Ramos (cell line): ENCODE measurements around the gene C9orf78.

Experiments used
- in situ Hi-C: fragments of 300-500 bp; cut with MboI; formaldehyde crosslinking; loops from one replicate; pipeline ENCODE4 v1.14.3; 2022; ENCODE audit warnings: low sequenced_read_pairs; ENCODE audit not compliant: unreplicated experiment

C9orf78 gene

GRCh38 chr9:129868872-129869486 is 33.9 kb upstream of the C9orf78 start:
- in situ Hi-C loops: no loop called here

- in situ Hi-C loops: no loop called here
These were observed 33.2 kb upstream of the C9orf78 start for GRCh38 chr9:129868023-129868871.

DNA sequence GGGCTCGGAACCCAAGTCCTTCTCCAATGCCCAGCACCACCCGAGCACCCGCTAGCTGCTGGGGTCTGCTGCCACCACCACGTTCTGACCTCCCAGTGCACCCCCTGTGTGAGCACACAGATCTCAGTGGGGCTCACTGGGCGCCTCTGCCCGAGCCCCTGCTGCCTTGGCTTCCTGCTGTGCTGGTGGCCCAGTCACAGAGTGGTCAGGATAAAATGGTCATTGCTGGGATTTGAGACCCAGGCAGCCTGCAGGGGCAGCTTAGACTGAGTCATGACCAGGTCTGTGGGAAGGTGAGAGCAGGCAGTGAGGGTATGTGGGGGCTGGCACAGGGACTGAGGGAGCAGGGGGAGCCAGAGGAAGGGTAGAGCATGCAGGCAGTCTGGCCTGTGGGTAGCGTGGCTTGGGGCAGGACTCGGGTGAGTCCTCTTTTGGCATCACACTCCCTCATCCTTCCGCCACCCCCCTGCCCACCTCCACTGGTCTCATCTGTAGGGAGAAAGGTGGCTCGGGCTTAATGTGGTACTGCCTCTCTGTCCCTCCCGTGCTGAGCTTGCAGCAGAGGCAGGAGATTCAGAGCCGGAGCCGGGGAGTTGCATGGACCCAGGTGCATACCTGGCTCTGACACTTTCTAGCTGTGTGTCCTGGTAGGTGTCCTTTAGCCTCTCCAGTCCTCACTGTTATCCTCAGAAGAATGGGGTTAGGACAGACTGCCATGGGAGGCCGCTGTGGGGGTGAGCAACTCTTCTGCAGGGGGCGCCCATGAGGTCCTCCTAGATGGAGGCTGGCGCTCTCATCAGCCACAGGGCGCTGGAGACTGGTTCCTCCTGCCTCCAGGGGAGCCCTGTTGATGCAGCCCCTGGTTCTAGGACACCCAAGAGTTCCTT is 32.3 kb upstream of the C9orf78 start:
- in situ Hi-C loops: no loop called here

GRCh38 chr9:129866394-129867135 is 31.5 kb upstream of the C9orf78 start:
- in situ Hi-C loops: no loop called here

DNA sequence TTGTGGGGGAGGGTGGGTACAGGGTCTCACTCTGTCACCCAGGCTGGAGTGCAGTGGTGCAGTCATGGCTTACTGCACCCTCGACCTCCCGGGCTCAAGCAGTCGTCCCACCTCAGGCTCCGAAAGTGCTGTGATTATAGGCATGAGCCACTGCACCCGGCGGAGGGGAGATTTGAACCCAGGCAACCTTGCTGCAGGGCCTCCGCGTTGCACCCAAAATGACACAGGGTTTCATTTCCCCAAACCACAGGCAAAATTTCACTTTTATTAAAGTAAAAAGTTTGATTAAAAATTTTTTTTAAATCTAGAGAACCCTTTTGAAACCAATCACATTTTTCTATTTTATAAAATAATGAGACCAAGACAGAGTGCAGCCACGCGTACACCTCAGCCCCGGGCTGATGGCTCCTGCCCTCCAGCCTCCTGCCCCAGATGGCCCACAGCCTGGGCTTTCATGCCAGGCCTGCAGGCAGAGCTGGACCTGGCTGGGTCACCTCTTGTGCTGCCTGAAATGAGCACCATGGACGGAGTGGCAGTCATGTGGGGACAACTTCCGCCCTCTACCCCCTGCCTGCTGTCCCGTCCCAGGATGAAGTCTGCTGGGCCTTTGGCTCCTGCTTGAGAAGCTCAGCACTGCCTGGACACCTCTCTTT is 30.7 kb upstream of the C9orf78 start:
- in situ Hi-C loops: no loop called here

DNA sequence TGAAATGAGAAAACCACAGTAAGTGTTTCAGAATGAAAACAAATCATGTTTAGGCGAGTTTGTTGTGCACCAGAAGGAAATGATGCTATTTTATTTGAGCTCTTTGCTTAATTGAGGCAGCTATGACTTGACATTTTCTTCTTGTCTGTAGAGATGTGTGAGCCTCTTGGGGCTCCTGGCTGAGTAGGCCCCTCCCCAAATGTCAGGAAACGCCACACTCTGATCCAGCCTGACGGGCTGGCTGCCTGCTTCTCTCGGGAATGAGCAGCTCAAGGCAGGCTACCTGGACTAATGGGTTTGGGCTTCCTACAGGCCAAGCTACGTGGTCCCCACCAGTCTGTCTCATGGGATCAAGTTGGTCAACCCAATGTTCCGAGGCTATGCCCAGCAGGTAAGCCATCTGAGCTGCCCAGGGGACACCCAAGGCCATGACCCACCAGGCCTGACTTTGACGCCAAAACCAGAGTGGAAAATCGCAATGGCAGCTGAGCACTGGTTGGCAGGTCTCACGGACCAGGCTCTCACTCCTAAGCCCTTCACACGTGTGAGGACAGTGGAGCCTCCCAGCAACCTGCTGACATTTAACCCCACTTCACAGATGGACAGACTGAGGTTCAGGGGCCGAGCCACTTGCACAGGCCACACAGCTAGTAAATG is 30.0 kb upstream of the C9orf78 start:
- in situ Hi-C loops: no loop called here

DNA sequence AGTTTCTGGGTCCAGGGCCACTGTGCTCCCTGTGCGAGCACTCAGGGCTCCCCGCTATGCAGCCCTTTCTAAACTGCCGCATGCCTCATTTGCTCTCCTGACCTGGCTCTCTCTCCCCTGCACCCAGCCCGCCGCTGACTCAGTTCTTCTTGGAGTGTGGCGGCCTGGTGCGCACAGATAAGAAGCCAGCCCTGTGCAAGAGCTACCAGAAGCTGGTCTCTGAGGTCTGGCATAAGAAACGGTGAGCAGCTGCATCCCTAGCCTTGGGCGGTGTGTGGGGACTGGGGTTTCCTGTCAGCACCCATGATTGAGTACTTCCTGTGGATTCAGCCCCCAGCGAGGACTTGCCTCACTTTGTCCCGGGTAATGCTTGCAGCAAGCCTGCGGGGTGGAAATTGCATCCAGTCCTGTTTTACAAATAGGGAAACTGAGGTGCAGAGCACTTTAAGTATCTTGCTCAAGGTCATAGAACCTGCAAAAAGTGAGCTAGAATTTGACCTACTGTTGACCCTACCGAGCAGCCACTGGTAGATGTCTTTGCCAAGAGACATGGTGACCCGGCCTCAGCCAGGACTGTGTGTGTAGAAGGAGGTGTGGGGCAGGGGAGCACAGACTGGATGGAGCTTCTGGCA is 28.1 kb upstream of the C9orf78 start:
- in situ Hi-C loops: no loop called here

DNA sequence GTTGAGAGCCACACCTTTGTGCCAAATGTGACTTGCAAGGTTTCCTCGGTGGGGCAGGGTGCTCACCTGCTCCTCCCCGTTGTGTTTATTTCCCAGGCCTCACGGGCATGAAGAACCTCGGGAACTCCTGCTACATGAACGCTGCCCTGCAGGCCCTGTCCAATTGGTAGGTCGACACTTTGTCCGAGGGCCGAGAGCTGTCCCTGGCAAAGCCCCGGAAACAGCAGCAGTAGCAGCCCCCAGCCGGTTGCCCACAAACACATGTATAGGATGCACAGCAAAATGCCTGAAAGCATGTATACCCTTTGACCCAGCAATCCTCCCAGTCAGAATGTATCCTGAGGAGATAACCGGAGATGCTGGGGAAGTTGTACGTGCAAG is 26.4 kb upstream of the C9orf78 start:
- in situ Hi-C loops: no loop called here

DNA sequence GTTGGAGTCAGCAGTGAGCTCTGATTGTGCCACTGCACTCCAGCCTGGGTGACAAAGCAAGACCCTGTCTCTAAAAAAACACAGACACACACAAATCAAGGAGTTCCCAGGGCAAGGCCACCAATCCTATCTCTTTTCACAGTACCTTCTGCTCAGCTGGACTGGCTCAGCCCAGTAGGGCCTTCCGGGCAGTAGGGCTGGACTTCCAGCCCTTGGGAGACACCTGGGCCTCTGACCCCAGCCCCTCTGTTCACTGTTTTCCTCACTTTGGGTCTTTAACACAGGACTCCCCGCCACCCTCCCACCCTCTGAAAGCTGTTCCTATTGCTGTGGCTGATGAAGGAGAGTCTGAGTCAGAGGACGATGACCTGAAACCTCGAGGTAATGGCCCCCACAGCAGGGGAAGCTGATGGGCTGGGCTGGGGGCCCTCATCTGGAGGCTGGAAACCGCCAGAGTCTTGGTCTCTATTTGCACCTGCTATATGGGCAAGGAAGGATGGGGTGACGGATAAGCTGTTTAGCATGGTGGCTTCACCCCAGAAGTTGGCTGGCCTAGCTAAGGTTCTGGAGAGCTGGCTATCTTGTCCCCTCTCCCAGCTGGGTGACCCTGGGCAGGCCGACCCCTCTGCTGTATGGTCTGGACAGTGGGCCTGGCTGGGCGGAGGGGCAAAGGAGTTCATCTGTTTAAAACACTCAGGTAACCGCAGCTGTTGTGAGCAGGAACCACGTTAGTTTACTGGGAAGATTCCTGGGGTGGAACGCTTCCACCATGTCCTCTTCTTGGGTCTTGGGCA is 25.8 kb upstream of the C9orf78 start:
- in situ Hi-C loops: no loop called here

- in situ Hi-C loops: no loop called here
These were observed 23.3 kb upstream of the C9orf78 start for GRCh38 chr9:129858167-129858962.

GRCh38 chr9:129857207-129857606 is 22.1 kb upstream of the C9orf78 start:
- in situ Hi-C loops: no loop called here

- in situ Hi-C loops: no loop called here
These were observed 19.6 kb upstream of the C9orf78 start for GRCh38 chr9:129854588-129855110.

- in situ Hi-C loops: no loop called here
These were observed 18.5 kb upstream of the C9orf78 start for GRCh38 chr9:129853614-129854013.

DNA sequence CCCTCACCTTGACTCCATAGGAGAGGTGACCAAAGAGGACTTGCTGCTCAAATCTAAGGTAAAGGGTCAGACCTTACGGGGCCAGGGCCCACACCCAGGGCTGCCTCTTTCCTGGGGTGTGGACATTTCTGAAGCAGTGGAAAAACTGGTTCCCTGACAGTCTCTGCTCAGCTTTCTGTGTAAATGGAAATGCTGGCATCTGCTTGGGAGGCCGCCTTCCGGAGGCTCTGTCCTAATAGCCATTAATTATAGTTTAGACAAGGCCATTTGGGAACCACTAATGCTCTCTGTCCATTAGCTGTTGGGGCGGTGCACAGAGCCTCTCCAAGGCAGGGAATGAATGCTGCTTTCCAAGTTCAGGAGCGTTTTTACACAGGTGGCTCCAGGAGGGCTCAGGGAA is 17.5 kb upstream of the C9orf78 start:
- in situ Hi-C loops: no loop called here

DNA sequence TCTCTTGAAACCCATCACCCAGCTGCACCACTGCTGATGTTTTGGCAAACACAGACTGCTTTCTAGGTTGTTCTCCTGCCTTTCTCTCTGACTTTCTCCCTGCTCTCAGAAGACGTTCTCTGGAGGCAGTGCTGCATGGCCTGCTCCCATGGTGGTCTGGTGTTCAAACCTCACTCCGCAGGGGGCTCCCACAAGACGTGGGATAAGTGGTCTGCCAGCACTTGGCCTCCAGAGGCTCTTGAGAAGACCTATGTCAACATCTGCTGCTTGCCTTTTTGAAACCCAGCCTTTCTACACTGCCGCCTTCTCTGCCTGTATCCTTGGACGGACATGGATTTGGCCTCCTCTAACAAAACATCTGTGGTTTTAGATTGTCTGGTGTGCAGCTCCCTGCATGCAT is 16.7 kb upstream of the C9orf78 start:
- in situ Hi-C loops: no loop called here

- in situ Hi-C loops: no loop called here
These were observed 15.9 kb upstream of the C9orf78 start for GRCh38 chr9:129850821-129851550.
